NCI-H748 (cell line): Measurements from ENCODE around the gene NRN1L.
"Not testable (repeated sequence)": the region's sequence is repeated elsewhere in the genome, so short reads cannot be mapped to it uniquely, and the experiment has no call there.

Source experiments
- DNase-seq: peaks from one replicate; lab custom pipeline; 2025; ENCODE audit not compliant: unreplicated experiment; lab: John Stamatoyannopoulos, UW

The NRN1L gene

DNA sequence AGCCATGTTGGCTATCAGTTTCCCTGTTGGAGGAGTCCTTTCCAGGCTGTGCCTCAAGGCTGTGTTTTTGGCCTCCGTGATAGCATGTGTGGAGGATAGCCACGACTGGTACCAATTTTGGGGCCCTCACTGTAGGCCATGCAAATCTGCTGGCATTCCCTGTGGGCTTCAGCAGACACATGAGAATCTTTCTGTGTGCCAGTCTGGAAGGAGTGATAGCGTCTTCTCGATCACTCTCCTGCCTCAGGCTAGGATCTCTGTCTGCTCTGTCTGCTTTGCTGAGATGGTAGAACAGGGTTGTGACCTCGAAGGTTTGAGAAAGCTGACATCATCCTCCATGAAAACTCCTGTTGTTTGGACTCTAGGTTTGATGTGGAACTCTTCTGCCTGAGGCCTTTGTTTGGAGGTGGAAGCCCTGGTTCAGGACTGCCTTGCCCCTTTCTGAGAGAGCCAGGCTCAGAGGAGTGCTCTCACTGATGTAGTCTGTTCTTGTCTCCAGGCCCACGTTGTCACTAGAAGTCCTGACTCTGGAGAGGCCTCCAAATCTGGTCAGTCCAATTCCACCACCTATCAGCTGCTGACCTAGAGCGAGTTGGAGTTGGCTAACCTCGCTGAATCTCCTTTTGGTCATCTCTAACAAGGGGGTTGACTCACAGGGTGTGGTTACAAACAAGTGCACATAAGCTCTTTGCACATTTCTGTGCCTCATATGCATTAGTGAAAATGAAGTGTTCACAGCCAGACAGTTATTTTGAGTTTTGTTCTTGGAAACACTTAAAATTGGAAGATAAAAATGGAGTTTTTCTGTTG, 23.9 kb upstream of the NRN1L start:
- no peak for DNase-seq

DNA sequence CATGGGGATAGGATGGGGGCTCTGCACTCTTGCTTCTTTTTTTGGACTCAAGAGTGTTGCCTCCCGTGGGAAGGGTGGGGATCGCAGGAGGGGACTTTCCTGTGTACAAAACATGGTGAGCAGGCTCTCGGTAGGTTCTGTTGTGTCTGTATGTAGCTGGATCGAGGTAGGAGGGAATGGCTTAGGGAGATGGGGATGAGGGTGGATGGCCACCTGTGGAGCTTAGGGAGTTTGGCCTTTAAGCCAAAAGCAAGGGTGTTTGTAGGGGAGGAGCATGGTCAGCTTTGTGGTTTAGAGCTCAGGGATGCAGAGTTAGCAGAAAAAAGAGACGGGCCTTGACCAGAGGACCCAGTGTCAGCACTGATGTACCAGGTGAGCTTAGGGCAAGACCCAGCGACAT, 22.8 kb upstream of the NRN1L start:
- DNase-seq = no peak

DNA sequence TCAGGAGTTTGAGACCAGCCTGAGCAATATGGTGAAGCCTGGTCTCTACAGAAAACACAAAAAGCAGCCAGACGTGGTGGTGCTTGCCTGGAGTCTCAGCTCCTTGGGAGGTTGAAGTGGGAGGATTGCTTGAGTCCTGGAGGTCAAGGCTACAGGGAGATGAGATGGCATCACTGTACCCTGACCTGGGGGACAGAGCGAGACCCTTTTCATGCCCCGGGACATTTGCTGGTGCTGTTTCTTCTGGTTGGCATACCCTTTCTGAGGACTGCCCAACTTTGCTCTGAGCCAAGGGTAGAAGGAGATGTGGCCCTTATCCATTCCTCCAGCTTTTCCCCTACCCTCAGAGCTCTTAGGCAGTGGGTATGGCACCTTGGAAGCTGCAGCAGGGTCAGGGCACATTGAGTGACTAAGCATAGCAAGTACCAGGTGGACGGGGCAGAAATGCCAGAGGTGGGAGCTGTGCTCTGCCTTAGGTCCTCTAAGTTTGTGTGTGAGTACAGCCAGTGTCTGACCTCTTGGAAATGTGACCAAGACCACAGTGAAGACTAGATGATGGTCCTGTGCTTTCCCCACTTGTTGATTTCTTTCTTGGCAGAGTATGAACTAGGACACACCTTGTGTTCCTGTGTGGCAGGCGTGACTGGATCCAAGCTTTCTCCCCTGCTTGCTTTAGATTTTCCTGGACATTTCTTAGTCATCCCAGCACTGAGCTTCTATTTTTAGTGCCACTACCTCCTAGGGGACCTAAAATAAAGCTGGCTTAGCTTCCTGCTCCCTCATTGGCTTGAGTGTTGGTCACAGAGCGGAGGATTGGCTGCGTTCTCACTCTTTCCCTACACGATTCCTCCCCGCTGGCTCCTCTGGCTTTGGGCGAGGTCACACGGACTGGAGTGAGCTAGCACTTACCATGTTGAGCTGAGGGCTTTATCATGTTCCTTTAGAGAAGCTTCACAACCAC, 21.8 kb upstream of the NRN1L start:
- no peak for DNase-seq

DNA sequence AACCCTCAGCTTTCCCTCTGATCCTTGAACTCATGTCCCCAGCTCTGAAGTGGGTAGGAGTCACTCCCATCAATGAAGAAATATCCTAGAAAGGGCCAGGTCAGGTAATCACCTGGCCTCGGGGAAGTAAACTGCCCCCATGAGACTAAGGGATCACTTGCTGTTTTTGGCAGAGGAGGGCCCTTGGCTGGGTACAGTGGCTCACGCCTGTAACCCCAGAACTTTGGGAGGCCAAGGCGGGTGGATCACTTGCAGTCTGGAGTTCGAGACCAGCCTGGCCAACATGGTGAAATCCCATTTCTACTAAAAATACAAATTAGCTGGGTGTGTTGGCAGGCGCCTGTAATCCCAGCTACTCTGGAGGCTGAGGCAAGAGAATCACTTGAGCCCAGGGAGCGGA, 20.6 kb upstream of the NRN1L start:
- not testable (repeated sequence) for DNase-seq

DNA sequence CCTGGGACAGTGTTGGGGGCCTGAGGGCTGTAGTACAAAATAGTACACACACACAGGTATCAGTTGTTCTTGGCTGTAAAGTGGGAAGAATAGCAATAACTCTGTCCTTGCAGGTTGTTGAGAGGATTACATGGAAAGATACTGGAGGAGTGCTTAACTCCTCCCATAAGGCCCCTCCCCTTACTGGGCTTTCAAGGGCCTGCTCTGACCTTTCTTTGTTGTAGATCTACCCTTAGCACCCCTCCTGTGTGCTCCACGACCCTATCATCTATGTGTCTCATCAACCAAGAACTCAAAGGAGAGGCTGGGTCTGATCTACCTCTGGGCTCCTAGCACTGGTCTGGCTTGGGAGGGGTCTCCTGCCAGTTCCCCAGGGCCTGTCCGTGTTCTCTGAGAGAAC, 20.1 kb upstream of the NRN1L start:
- DNase-seq = no peak

- peak; percentile 18 for DNase-seq
Observed at GRCh38 chr16:67865318-67865717, 19.4 kb upstream of the NRN1L start.

DNA sequence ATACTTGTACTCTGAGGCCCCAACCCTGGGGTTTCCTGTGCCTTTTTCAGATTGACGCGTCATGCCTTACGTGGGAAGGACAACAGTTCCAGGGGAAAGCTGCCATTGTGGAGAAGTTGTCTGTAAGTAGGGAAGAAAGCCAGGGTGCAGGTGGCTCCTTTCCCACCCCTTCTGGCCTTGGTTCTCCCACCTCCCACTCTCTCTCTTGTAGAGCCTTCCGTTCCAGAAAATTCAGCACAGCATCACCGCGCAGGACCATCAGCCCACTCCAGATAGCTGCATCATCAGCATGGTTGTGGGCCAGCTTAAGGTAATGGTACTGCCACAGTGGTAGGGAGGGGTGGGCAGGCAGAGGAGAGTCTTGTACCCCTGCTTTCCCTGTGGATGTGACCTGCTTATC, 16.4 kb upstream of the NRN1L start:
- no peak for DNase-seq

DNA sequence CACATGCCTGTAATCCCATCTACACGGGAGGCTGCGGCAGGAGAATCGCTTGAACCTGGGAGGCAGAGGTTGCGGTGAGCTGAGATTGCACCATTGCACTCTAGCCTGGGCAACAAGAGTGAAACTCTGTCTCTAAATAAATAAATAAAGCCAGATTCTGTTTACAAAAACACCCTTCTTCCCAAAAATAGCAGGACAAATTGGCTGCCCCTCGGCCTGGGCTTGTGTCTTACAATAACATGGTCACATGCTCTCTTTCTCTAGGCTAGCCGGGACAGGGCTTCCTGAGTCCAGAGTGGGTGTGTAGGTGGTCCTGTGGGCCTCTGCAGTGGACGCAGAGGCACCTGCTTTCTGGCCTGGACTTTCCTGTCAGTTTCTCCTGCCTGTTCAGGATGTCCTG, 15.0 kb upstream of the NRN1L start:
- no peak for DNase-seq

GRCh38 chr16:67871256-67871655, 13.4 kb upstream of the NRN1L start:
- DNase-seq = no peak

DNA sequence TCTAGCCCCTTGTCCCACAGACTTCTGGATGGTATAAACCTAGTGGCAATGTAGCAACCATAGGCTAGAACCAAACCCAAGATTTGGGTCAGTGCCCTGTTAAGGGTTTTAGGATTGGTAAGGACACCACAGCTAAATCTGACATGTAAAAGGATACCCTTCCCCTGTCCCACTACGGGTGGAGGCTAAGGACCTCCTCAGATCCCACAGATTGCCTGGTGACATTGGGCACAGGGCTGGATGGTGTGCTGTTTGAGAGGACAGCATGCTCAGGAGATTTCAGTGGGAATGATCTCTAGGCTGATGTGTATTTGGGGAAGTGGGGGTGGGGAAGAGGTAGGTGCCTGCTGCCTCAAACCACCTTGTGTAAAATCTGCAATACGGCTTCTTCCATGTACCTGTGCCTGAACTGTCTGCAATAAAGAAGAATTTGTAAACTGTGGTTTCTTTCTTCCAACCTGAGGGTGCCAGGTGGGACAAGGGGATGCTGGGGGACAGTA, 12.5 kb upstream of the NRN1L start:
- DNase-seq = no peak

GRCh38 chr16:67872631-67873434, 11.9 kb upstream of the NRN1L start, which contains the start of gene EDC4:
TSS of gene EDC4 (plus strand) at chr16:67873052. CDS start at chr16:67873262, 210 bp downstream.
- DNase-seq = peak; percentile 59

DNA sequence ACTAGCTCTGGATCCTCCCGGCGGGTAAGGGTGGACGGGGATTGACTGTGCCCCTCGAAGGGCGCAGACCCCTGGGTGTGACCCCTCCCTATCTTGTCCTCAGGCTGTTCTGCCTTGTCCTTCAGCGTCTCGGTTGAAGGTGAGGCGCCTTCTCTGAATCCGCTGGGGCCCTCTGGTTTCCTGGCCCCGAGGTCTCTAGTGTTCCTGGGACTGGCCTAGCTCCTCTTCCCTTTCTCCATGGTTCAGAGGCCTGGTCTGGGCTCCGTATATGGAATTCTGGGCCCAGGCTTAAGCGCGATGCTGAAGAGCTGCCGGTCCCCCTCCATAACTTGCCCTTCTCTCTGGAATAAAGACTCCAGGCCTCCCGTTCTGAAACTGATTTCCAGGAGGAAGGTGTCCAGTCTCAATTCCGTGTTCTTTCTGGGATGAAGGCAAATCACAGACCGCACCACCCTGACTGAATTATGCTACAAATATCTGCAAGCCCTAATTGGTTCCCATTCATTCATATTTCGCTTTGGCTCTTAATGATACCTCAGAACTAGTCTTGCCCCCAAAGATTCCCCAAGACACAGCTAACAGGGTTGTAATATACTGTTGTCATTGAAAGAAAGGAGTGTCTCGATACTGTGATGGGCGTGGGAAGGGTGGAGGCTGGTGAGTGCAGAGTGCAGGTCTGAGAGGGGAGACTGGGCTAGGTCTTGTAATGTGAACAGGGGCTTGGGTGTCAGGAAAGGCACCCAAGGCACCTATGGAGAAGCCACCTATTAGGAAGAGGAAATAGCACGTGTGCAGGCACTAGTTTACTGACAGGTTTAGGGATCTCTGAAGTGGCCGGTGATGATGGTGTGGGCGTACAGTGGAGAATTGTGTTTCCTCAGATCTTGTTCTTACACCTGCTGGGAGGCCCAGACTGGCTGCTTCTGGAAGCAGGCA, 11.0 kb upstream of the NRN1L start:
- DNase-seq = peak; percentile 3

DNA sequence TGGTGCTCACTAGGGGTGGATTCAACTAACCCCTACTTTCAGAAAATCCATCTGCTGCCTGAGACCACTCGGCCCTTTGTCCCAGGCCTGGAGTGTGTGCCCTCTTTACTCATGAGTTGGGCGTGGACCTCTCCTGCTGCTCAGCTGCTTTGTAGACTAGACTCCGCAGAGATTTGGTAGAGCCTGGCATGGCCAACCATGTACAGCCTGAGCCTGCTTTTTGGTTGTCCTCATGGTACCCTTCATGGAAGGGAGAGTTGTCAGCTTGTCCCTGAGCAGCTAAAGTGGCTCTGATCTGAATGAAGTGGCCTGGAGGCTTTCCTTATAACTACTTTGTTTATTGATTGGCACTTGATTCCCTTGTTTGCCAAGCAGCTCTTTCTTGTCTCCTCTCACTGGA, 10.3 kb upstream of the NRN1L start:
- DNase-seq = no peak

DNA sequence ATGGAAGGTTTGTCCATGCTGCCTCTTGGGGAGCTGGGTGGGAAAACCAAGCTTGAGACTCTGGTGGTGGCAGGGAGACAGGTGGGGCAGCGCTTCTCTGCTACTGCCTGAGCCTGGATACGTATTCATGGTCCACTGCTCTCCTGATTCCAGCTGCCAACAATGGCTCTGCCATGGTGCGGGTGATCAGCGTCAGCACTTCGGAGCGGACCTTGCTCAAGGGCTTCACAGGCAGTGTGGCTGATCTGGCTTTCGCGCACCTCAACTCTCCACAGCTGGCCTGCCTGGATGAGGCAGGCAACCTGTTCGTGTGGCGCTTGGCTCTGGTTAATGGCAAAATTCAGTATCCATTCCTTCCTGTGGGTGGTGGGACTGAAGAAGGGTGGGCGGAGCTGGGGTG, 7.6 kb upstream of the NRN1L start:
- no peak for DNase-seq

DNA sequence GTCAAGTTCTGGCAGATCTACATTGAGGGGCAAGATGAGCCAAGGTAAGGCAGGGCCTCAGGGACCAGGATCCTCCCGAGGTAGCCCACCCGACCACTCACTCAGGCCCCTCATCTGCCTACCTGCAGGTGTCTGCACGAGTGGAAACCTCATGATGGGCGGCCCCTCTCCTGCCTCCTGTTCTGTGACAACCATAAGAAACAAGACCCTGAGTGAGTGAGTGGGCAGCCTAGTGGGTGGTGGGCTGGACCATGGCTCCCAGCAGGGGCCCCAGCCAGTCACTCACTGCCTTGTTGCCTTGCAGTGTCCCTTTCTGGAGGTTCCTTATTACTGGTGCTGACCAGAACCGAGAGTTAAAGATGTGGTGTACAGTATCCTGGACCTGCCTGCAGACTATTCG, 6.5 kb upstream of the NRN1L start:
- no peak for DNase-seq

- DNase-seq = no peak
Observed at GRCh38 chr16:67878846-67879245, 5.8 kb upstream of the NRN1L start.

GRCh38 chr16:67879462-67879861, 5.2 kb upstream of the NRN1L start:
- no peak for DNase-seq

DNA sequence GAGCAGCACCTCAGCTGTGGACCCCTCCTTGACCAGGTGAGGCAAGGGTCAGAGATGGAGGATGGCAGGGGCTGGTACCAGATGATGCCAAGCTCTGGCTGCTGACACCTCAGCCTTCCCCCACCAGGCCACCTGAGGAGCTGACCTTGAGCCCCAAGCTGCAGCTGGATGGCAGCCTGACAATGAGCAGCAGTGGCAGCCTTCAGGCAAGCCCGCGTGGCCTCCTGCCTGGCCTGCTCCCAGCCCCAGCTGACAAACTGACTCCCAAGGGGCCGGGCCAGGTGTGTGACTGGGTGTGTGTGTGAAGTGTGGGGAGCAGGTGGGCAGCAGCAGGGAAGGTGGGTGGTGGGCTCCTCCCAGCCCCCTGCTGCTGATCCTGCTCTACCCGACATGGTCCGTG, 4.7 kb upstream of the NRN1L start:
- DNase-seq = no peak

- DNase-seq = no peak
Observed at GRCh38 chr16:67880584-67880983, 4.1 kb upstream of the NRN1L start.

- DNase-seq = no peak
Observed at GRCh38 chr16:67881621-67882161, 3.0 kb upstream of the NRN1L start.
